Measurements from ENCODE around the gene SNAI1.

Gene SNAI1

GRCh38 chr20:50037123-50037522 lies 54.3 kb downstream of the SNAI1 start:
- DNase-seq (ENCODE audit: low spot score) = no peak
- no peak for TF ChIP-seq CTCF (IDR thresholded peaks at IDR 0.05; ENCODE audit: borderline replicate concordance, control extremely low read depth, extremely low read depth, insufficient read depth, missing control alignments)
- in situ Hi-C loops (cut with MboI; ENCODE audit: low sequenced_read_pairs, unreplicated experiment) = no loop called here

- no peak for DNase-seq (ENCODE audit: low spot score)
- no peak for TF ChIP-seq CTCF (IDR thresholded peaks at IDR 0.05; ENCODE audit: borderline replicate concordance, control extremely low read depth, extremely low read depth, insufficient read depth, missing control alignments)
- in situ Hi-C loops (cut with MboI; ENCODE audit: low sequenced_read_pairs, unreplicated experiment) = no loop called here
Measured at GRCh38 chr20:50037575-50037974, 54.8 kb downstream of the SNAI1 start.

GRCh38 chr20:50038169-50038568 lies 55.4 kb downstream of the SNAI1 start:
- DNase-seq (ENCODE audit: low spot score) = no peak
- TF ChIP-seq CTCF (IDR thresholded peaks at IDR 0.05; ENCODE audit: borderline replicate concordance, control extremely low read depth, extremely low read depth, insufficient read depth, missing control alignments) = no peak
- in situ Hi-C loops (cut with MboI; ENCODE audit: low sequenced_read_pairs, unreplicated experiment) = no loop called here

All from GM13976 (cell line).